WTC11 (cell line): ENCODE data around the gene PTPN13. TPM values are rescaled to one million over a fixed set of nuclear protein-coding genes. Genes with fewer than 3 reads are reported as not detected.

ENCODE experiments used
- ATAC-seq: fragments of 200-7000 bp; cut with Tn5 transposase; 2 replicates; pipeline ENCODE4 v1.10.0; 2021; ENCODE audit warnings: mild to moderate bottlenecking, moderate library complexity
- CTCF ChIA-PET: fragments of 300-600 bp; sonication (Branson Sonifier 250); formaldehyde crosslinking; loops from one replicate; lab custom pipeline; 2021; ENCODE audit warnings: antibody characterized with exemption; lab: Charles Lee
- POLR2A ChIA-PET: fragments of 350-600 bp; sonication (Branson Sonifier 250); formaldehyde crosslinking; loops from one replicate; lab custom pipeline; 2021; ENCODE audit warnings: antibody characterized with exemption; lab: Charles Lee
- DNase-seq: peaks from one replicate; pipeline ENCODE4 v3.0.0; 2021; ENCODE audit warnings: low spot score
- H3K27ac Mint-ChIP-seq: 2 replicates; pipeline ENCODE4 v1.8.0; 2021; ENCODE audit warnings: mixed read lengths
- H3K27me3 Mint-ChIP-seq: 2 replicates; pipeline ENCODE4 v1.8.0; 2021; ENCODE audit warnings: low read depth, mild to moderate bottlenecking, moderate library complexity, mixed read lengths
- H3K36me3 Mint-ChIP-seq: 2 replicates; pipeline ENCODE4 v1.8.0; 2021; ENCODE audit warnings: mixed read lengths
- H3K4me1 Mint-ChIP-seq: 2 replicates; pipeline ENCODE4 v1.8.0; 2022; ENCODE audit warnings: mixed read lengths
- H3K4me3 Mint-ChIP-seq: 2 replicates; pipeline ENCODE4 v1.8.0; 2021; ENCODE audit warnings: mild to moderate bottlenecking, moderate library complexity, mixed read lengths
- H3K9me3 Mint-ChIP-seq: 2 replicates; pipeline ENCODE4 v1.8.0; 2021; ENCODE audit warnings: mixed read lengths
- ARID4B ChIP-seq: sonication (generic); formaldehyde crosslinking; IDR thresholded peaks from 2 replicates; pipeline ENCODE4 v1.8.0; 2023; ENCODE audit warnings: missing genetic modification reagents, mild to moderate bottlenecking, borderline replicate concordance
- CDX4 ChIP-seq: fragments of 250-450 bp; sonication (Bioruptor Pico); IDR thresholded peaks from 2 replicates; pipeline ENCODE4 v1.9.0; 2021; ENCODE audit warnings: moderate library complexity, mild to moderate bottlenecking, inconsistent platforms, borderline replicate concordance
- E2F4 ChIP-seq: sonication (generic); formaldehyde crosslinking; IDR thresholded peaks from 2 replicates; pipeline ENCODE4 v1.8.1; 2022; ENCODE audit warnings: low read depth, mild to moderate bottlenecking, moderate library complexity, missing genetic modification reagents, borderline replicate concordance
- E2F5 ChIP-seq: sonication (generic); formaldehyde crosslinking; IDR thresholded peaks from 2 replicates; pipeline ENCODE4 v1.8.1; 2022; ENCODE audit warnings: mild to moderate bottlenecking, moderate library complexity, missing genetic modification reagents
- ETV6 ChIP-seq: sonication (generic); formaldehyde crosslinking; IDR thresholded peaks from 2 replicates; pipeline ENCODE4 v1.8.1; 2022; ENCODE audit warnings: mild to moderate bottlenecking, missing genetic modification reagents
- FOXK1 ChIP-seq: sonication (generic); formaldehyde crosslinking; IDR thresholded peaks from 2 replicates; pipeline ENCODE4 v1.8.0; 2022; ENCODE audit warnings: mild to moderate bottlenecking, moderate library complexity, missing genetic modification reagents
- MXD4 ChIP-seq: fragments of 250-450 bp; sonication (Bioruptor Pico); IDR thresholded peaks from 2 replicates; pipeline ENCODE4 v1.8.0; 2021; ENCODE audit warnings: mild to moderate bottlenecking, moderate library complexity, borderline replicate concordance
- MYBL2 ChIP-seq: sonication (generic); formaldehyde crosslinking; IDR thresholded peaks from 2 replicates; pipeline ENCODE4 v1.8.1; 2023; ENCODE audit warnings: mild to moderate bottlenecking, moderate library complexity, missing genetic modification reagents
- PREB ChIP-seq: sonication (generic); formaldehyde crosslinking; IDR thresholded peaks from 2 replicates; pipeline ENCODE4 v1.8.1; 2022; ENCODE audit warnings: mild to moderate bottlenecking, missing genetic modification reagents, moderate library complexity, borderline replicate concordance
- RELA ChIP-seq: sonication (generic); formaldehyde crosslinking; IDR thresholded peaks from 2 replicates; pipeline ENCODE4 v1.8.1; 2022; ENCODE audit warnings: missing genetic modification reagents, mild to moderate bottlenecking, borderline replicate concordance
- SMAD4 ChIP-seq: sonication (generic); formaldehyde crosslinking; IDR thresholded peaks from 2 replicates; pipeline ENCODE4 v1.8.0; 2022; ENCODE audit warnings: mild to moderate bottlenecking, missing genetic modification reagents
- USF2 ChIP-seq: sonication (generic); formaldehyde crosslinking; IDR thresholded peaks from 2 replicates; pipeline ENCODE4 v1.8.1; 2023; ENCODE audit warnings: mild to moderate bottlenecking, missing genetic modification reagents, moderate library complexity
- ZNF232 ChIP-seq: sonication (generic); formaldehyde crosslinking; IDR thresholded peaks from 2 replicates; pipeline ENCODE4 v1.8.0; 2022; ENCODE audit warnings: mild to moderate bottlenecking, missing genetic modification reagents
- ZNF281 ChIP-seq: sonication (generic); formaldehyde crosslinking; IDR thresholded peaks from 2 replicates; pipeline ENCODE4 v1.8.0; 2023; ENCODE audit warnings: mild to moderate bottlenecking, missing genetic modification reagents
- ZNF396 ChIP-seq: fragments of 250-450 bp; sonication (Bioruptor Pico); IDR thresholded peaks from 2 replicates; pipeline ENCODE4 v1.8.0; 2021; ENCODE audit warnings: mild to moderate bottlenecking, moderate library complexity, borderline replicate concordance
- ZNF416 ChIP-seq: fragments of 250-450 bp; sonication (Bioruptor Pico); IDR thresholded peaks from 2 replicates; pipeline ENCODE4 v1.9.0; 2021; ENCODE audit warnings: mild to moderate bottlenecking, inconsistent platforms
- total RNA-seq: library from RNA; stranded (reverse); gene quantifications from 3 replicates; pipeline ENCODE4 v1.2.3, GENCODE V29; 2021

Gene PTPN13
- total RNA-seq, 1 experiment from 2014 or later, result 49.7 TPM

- H3K27me3 Mint-ChIP-seq, result peaks cover 6% of the 10 kb centered on the region
- H3K4me3 Mint-ChIP-seq, result no peak overlapping the region
- H3K27ac Mint-ChIP-seq, result no peak overlapping the region
- H3K36me3 Mint-ChIP-seq, result no peaks in the 10 kb centered on the region
- POLR2A ChIA-PET, result no interaction called here
- H3K4me1 Mint-ChIP-seq, result peaks cover 10% of the 10 kb centered on the region
- DNase-seq, result no peak
- no peak for TF ChIP-seq USF2
- no peak for TF ChIP-seq CDX4
- TF ChIP-seq SMAD4, result no peak
- TF ChIP-seq ZNF416 (CRISPR knock-in tag), result no peak
- no peak for TF ChIP-seq MXD4
- TF ChIP-seq ETV6 (CRISPR knock-in tag), result no peak
- H3K9me3 Mint-ChIP-seq, result no peaks in the 10 kb centered on the region
- CTCF ChIA-PET, result interaction anchor here (0.5 to 2.0 kb wide), 3 partner anchors 31 to 666 kb away, joined by 3 to 8 read pairs (median 5); no protein-coding TSS in a partner anchor
- ATAC-seq, result no peak
These were observed 253.5 kb downstream of the PTPN13 start for GRCh38 chr4:86847571-86847970.

- Mint-ChIP-seq H3K27ac (no peak overlapping the region), H3K9me3 (no peaks in the 10 kb centered on the region), H3K4me1 (peaks cover 10% of the 10 kb centered on the region), H3K4me3 (no peak overlapping the region), H3K27me3 (peaks cover 6% of the 10 kb centered on the region), H3K36me3 (no peaks in the 10 kb centered on the region)
- ChIA-PET POLR2A (interaction anchor here (0.6 kb wide), 1 partner anchor 277 kb away, joined by 4 read pairs; no protein-coding TSS in a partner anchor), CTCF (interaction anchor here (0.5 to 2.0 kb wide), 3 partner anchors 12 to 480 kb away, joined by 3 to 8 read pairs (median 5); no protein-coding TSS in a partner anchor)
- ATAC-seq (no peak), DNase-seq (no peak)
- TF ChIP-seq E2F5 (CRISPR knock-in tag), result no peak
- no peak for TF ChIP-seq RELA
- TF ChIP-seq, all 79 proteins: peak for 0
These were observed 254.0 kb downstream of the PTPN13 start for GRCh38 chr4:86848136-86848535.

GRCh38 chr4:86848732-86849619, 254.9 kb downstream of the PTPN13 start, which contains the start of gene SLC10A6:
SLC10A6 (minus strand) TSS chr4:86849384; CDS start chr4:86849115, 269 bp downstream.
- no peaks in the 10 kb centered on the region for H3K9me3 Mint-ChIP-seq
- CTCF ChIA-PET, result interaction anchor here (0.6 to 2.0 kb wide), 3 partner anchors 13 to 31 kb away, joined by 3 to 8 read pairs (median 4); no protein-coding TSS in a partner anchor
- no peak within 1 kb of the TSS for H3K27ac Mint-ChIP-seq
- TF ChIP-seq ZNF396 (CRISPR knock-in tag) (no peak), PREB (no peak), FOXK1 (CRISPR knock-in tag) (no peak), MYBL2 (CRISPR knock-in tag) (no peak), E2F4 (no peak), ZNF281 (CRISPR knock-in tag) (no peak), ARID4B (CRISPR knock-in tag) (no peak), ZNF232 (CRISPR knock-in tag) (no peak)

More at GRCh38 chr4:86848732-86849619, 254.9 kb downstream of the PTPN13 start, which contains the start of gene SLC10A6:
- no peaks in the 10 kb centered on the region for H3K36me3 Mint-ChIP-seq
- ATAC-seq (no peak), DNase-seq (no peak)
- POLR2A ChIA-PET, result interaction anchor here (0.6 kb wide), 2 partner anchors 32 to 277 kb away, joined by 4 to 5 read pairs; no protein-coding TSS in a partner anchor
- peaks cover 7% of the 10 kb centered on the region for H3K27me3 Mint-ChIP-seq
- peaks cover 10% of the 10 kb centered on the region for H3K4me1 Mint-ChIP-seq
- H3K4me3 Mint-ChIP-seq, result no peak within 1 kb of the TSS
